Muscle layer of colon (tissue), 2 donors: ENCODE results near the gene PRDM8.

ENCODE experiments used
- H3K27ac ChIP-seq: one replicate; pipeline ENCODE4 v1.7.0; 2013; ENCODE audit warnings: low read depth, mild to moderate bottlenecking, low read length, moderate library complexity
- H3K27me3 ChIP-seq, 2 donors: one replicate each; pipeline ENCODE4 v1.7.0; 2013; ENCODE audit warnings: low read length in 2 of 2, mild to moderate bottlenecking in 2 of 2; ENCODE audit not compliant: insufficient read depth in 2 of 2, control insufficient read depth in 1 of 2
- H3K36me3 ChIP-seq: one replicate; pipeline ENCODE4 v1.7.0; 2013; ENCODE audit warnings: mild to moderate bottlenecking, low read length; ENCODE audit not compliant: insufficient read depth
- H3K4me1 ChIP-seq: one replicate; pipeline ENCODE4 v1.7.0; 2013; ENCODE audit warnings: mild to moderate bottlenecking, low read length; ENCODE audit not compliant: insufficient read depth
- H3K4me3 ChIP-seq, 2 donors: one replicate each; pipeline ENCODE4 v1.7.0; 2013; ENCODE audit warnings: low read length in 2 of 2, low read depth in 1 of 2, mild to moderate bottlenecking in 1 of 2, moderate library complexity in 1 of 2
- H3K9ac ChIP-seq: one replicate; pipeline ENCODE4 v1.7.0; 2013; ENCODE audit warnings: low read length
- H3K9me3 ChIP-seq: one replicate; pipeline ENCODE4 v1.7.0; 2013; ENCODE audit warnings: mild to moderate bottlenecking, low read length
- donor health status: abdominal sarcoma.
- donor health status: Adenocarcinoma of cecum.

The PRDM8 gene

DNA sequence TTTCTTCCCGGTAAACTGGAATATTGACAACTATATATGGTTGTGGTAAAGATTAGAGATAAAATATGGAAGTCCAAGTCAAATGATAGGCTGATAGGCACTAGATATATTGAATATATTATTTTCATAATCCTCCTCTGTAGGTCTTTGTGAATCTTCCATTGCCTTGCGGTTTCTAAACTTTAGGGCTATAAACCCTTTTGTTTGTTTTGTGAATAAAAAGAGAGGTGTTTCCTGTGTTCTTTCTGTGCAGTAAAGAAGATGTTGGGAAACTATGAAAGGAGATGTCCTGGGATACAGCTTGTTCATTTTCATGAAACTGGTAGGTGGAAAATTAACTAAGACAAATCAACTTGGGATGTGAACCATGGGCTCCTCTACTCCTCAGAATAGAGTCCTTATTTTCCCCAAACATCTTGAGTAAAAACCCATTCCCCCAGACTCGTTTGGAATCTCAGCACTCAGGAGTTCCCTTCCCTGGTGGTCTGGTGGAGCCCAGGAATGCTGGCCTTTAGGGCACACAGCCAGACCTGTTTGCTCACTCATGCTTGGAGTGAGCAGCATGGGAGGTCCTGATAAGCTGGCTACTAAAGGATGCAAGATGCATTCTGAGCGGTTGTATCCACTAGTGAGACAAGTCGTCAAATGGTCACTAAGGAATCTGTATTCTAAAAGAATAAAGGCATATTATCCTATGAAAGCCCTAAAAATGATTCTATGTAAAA lies 22.2 kb downstream of the PRDM8 start:
- no peaks in the 10 kb centered on the region for H3K4me1 ChIP-seq
- H3K9me3 ChIP-seq, result no peaks in the 10 kb centered on the region
- H3K27me3 ChIP-seq, result no peaks in the 10 kb centered on the region
- no peak overlapping the region for H3K27ac ChIP-seq
- no peaks in the 10 kb centered on the region for H3K36me3 ChIP-seq
- no peak overlapping the region for H3K9ac ChIP-seq
- H3K4me3 ChIP-seq, result no peak overlapping the region

DNA sequence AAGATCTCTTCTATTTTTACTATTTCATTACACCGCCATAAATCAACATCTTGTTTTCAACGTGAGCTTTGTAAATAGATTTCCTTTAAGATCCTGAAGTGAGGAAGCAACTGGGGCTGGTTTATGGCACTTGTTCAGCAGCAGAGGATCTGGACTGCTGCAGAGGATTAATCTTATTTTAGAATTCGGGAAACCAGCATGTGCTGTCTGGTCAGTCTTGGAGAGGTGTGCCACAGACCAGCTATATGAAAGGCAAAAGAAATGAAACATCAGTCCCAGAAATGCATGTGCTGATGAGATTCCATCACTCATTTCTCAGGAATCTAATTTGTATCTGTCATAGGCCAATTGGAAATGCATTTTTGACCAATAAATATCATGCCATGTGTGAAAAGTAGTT lies 23.4 kb downstream of the PRDM8 start:
- H3K4me1 ChIP-seq, result no peaks in the 10 kb centered on the region
- H3K4me3 ChIP-seq, result no peak overlapping the region
- H3K9me3 ChIP-seq, result no peaks in the 10 kb centered on the region
- H3K27me3 ChIP-seq, result no peaks in the 10 kb centered on the region
- H3K36me3 ChIP-seq, result no peaks in the 10 kb centered on the region
- H3K9ac ChIP-seq, result no peak overlapping the region
- no peak overlapping the region for H3K27ac ChIP-seq

DNA sequence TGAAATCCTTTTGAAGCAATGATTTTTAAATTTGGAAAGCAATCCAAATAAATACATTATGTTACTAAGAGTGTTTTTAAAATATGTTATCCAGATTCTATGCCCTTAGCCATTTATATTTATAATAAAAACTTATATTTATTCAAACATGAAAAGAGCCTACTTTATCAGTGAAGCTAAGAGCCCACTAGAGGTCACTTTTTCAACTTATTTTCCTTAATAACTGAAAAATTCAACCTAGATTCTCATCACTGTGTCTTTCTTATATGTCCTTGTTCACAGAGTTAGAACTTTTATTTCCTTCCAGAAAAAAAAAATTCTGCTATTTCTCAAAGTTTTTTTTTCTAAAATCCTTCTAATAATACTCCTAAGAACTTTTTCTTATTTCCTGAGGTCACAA lies 23.9 kb downstream of the PRDM8 start:
- Histone ChIP-seq H3K27me3 (no peaks in the 10 kb centered on the region), H3K4me3 (no peak overlapping the region), H3K9me3 (no peaks in the 10 kb centered on the region), H3K4me1 (no peaks in the 10 kb centered on the region), H3K27ac (no peak overlapping the region), H3K36me3 (no peaks in the 10 kb centered on the region), H3K9ac (no peak overlapping the region)

DNA sequence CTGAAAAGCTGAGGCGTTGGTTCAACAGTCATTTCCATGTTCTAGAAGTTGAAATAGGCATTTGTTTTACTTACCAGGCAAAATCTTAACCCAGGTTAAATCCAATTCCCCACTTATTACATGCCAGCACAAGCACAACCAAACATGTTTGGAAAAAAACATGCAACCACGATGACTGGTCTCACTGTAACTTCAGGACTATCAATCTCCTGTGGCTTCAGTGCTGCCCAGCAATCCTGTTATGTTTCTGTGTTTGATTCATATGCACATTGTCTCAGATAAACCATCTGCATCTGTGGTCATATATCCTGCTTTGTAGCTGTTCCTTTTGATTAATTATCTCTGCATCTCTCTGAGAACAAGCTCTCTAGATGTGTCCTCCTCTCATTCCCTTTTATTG lies 28.3 kb downstream of the PRDM8 start:
- Histone ChIP-seq H3K27ac (no peak overlapping the region), H3K9me3 (no peaks in the 10 kb centered on the region), H3K27me3 (no peaks in the 10 kb centered on the region), H3K4me1 (no peaks in the 10 kb centered on the region), H3K4me3 (no peak overlapping the region), H3K9ac (no peak overlapping the region), H3K36me3 (no peaks in the 10 kb centered on the region)

DNA sequence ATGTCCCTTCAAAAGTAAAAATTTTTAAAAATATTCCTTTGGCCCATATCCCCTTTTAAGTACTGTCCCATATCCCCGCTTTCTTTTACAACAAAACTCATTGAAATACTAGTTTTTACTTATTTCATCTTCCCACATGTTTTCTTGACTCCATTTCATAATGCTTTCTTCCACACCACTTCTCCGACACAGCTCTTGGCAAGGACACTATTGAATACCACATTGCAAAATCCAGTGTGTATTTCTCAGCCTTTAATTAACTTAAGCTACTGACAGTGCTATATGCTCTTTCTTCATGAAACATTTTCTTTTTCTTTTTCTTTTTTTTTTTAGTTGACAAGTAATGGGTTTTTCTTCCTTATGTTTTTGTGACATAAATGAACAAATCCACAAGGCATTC lies 28.8 kb downstream of the PRDM8 start:
- Histone ChIP-seq H3K4me1 (no peaks in the 10 kb centered on the region), H3K4me3 (no peak overlapping the region), H3K36me3 (no peaks in the 10 kb centered on the region), H3K9me3 (no peaks in the 10 kb centered on the region), H3K9ac (no peak overlapping the region), H3K27me3 (no peaks in the 10 kb centered on the region), H3K27ac (no peak overlapping the region)

DNA sequence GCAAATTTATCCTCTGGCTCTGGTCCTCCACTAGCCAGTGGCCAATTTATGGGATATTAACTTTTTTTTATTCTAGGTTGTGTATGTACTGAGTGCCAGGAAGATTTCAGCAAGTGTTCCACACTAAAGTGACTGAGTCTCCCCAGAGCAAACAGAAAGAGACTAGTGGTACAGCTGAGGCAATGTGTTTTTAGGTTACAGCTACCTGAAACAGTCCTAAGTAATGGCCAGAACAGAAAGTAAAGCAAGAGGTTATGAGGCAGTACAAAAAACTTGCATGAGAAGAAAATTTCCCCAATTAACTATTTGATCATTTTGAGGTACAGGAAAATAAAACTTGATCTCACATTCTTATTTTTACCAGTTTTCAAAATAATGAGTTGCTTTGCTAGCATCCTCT lies 31.2 kb downstream of the PRDM8 start:
- no peaks in the 10 kb centered on the region for H3K4me1 ChIP-seq
- H3K36me3 ChIP-seq, result no peaks in the 10 kb centered on the region
- H3K27me3 ChIP-seq, result no peaks in the 10 kb centered on the region
- no peak overlapping the region for H3K27ac ChIP-seq
- H3K4me3 ChIP-seq, result no peak overlapping the region
- no peak overlapping the region for H3K9ac ChIP-seq
- no peaks in the 10 kb centered on the region for H3K9me3 ChIP-seq

DNA sequence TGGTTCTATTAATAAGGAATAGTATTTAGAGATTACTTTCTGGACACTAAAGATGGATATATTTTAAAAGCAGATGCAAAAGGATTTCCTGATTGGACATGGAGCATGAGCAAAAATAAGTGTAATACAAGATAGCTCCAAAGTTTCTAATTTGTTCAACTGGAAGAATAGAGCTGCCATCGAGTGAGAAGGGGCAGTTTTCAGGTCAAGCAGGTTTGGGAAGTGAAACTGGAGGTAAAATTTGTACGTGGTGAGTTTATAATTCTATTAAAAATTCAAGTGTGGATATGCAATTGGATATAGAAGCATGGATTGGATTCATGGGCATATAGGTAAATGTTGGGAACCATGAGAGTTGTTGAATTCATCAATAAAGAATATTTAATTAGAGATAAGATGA lies 31.8 kb downstream of the PRDM8 start:
- H3K36me3 ChIP-seq, result no peaks in the 10 kb centered on the region
- H3K27me3 ChIP-seq, result no peaks in the 10 kb centered on the region
- no peak overlapping the region for H3K27ac ChIP-seq
- H3K4me3 ChIP-seq, result no peak overlapping the region
- no peaks in the 10 kb centered on the region for H3K9me3 ChIP-seq
- no peaks in the 10 kb centered on the region for H3K4me1 ChIP-seq
- H3K9ac ChIP-seq, result no peak overlapping the region

DNA sequence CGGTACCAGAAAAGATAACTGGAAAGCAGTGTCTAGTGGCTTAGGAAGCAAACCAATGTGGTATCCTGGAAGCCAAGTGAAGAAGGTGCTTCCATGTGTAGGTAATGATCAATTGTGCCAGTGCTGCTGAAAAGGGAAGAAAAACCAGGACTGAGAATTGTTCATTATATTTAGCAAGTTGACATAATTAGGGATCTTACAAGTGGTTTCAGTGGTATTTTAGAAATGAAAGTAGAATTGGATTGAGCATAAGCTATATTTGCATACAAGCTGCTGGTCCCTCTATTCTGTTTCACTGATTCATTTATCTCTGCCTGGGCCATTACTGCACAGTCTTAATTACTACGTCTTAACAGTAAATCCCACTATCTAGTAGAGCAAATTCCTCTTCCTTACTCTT lies 32.3 kb downstream of the PRDM8 start:
- H3K36me3 ChIP-seq, result no peaks in the 10 kb centered on the region
- no peaks in the 10 kb centered on the region for H3K27me3 ChIP-seq
- H3K4me1 ChIP-seq, result no peaks in the 10 kb centered on the region
- no peak overlapping the region for H3K9ac ChIP-seq
- no peak overlapping the region for H3K27ac ChIP-seq
- H3K9me3 ChIP-seq, result no peaks in the 10 kb centered on the region
- no peak overlapping the region for H3K4me3 ChIP-seq

DNA sequence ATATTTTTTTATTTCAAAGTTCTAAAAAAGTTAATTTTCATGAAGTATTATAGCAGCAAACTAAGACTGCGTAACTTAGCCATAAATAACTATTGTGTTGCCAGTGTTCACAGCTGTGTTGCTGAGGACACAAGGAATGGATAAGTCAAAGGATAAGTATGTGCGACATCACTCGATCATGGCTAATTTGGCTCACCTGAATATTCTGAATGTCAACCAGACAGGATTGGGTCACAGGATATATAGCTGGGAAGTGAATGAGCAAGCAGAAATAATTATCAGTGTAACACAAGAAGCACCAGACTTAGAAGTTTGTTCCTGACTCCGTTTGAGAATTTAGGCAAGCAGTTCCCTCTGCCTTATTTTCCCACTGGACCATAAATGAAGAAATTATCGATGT lies 33.9 kb downstream of the PRDM8 start:
- Histone ChIP-seq H3K4me3 (no peak overlapping the region), H3K9me3 (no peaks in the 10 kb centered on the region), H3K27ac (no peak overlapping the region), H3K4me1 (no peaks in the 10 kb centered on the region), H3K27me3 (no peaks in the 10 kb centered on the region), H3K36me3 (no peaks in the 10 kb centered on the region), H3K9ac (no peak overlapping the region)

DNA sequence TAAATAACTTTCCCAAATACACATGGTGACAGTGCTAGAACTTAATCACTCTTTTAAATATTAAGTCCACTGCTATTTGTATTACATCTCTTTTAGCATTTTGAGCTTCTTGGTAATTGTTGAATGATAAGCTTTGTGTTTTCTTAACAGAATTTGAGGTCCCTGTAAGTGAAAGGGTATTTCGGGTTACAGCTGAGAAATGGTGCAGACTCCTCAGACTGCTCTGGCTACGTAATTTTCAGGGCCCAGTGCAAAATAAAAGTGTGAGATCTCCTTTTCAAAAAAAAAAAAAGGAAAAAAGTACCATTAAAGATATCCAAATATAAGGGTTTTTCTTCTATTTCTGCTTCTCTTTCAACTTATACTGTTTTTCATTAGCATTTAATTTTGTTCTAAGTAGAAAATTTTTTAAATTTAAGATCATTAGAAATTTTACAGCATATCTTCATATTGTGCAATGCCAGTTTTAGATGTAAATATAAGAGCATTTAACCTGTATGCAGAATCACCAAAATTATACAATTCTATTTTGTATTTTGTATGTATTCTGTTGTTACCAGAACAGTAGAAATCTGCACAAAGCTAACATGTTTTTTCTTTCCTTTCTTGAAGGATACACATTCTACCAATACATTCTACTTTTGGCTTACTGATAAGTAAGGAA lies 35.5 kb downstream of the PRDM8 start:
- H3K4me1 ChIP-seq, result no peaks in the 10 kb centered on the region
- H3K27ac ChIP-seq, result no peak overlapping the region
- H3K27me3 ChIP-seq, result no peaks in the 10 kb centered on the region
- H3K36me3 ChIP-seq, result no peaks in the 10 kb centered on the region
- no peak overlapping the region for H3K9ac ChIP-seq
- no peaks in the 10 kb centered on the region for H3K9me3 ChIP-seq
- H3K4me3 ChIP-seq, result no peak overlapping the region

DNA sequence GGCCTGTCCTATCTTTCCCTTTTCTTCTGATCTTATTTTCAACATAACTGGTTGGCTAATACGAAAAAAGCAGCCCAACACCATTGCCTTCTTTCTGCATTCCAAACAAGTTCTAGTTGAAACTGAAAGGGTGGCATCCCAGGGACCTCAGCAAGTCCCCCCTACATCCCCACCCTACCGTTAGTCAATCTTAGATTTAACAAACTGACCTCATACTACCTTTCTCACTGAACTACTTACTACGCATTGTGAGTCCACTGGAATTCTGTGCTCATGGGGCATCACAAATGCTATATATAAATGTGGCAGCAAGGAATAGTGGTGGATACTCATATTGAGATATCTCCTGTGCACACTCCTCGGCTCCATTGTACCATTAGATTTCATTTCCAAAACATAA lies 36.1 kb downstream of the PRDM8 start:
- Histone ChIP-seq H3K9ac (no peak overlapping the region), H3K4me1 (no peaks in the 10 kb centered on the region), H3K27ac (no peak overlapping the region), H3K36me3 (no peaks in the 10 kb centered on the region), H3K9me3 (no peaks in the 10 kb centered on the region), H3K27me3 (no peaks in the 10 kb centered on the region), H3K4me3 (no peak overlapping the region)

DNA sequence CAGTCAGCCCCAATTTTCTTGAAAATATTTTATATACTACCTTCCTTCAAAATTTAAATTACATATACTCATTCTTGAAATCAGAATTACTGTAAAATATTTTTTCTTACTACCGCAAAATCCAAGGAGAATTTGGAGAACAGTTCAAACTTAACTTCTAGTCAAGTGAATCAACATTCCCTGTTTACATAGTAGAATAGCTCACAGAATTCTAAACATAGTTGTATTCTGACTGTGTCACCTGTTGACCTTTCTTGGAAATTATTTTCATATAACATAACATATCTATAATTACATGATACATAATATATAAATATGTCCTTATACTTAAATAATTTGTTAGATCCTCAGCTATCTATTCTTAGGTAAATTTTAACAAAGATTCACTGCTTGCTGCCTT lies 38.1 kb downstream of the PRDM8 start:
- no peaks in the 10 kb centered on the region for H3K9me3 ChIP-seq
- no peaks in the 10 kb centered on the region for H3K27me3 ChIP-seq

More for the DNA sequence above, 38.1 kb downstream of the PRDM8 start:
- Histone ChIP-seq H3K36me3 (no peaks in the 10 kb centered on the region), H3K4me3 (no peak overlapping the region), H3K27ac (no peak overlapping the region), H3K9ac (no peak overlapping the region), H3K4me1 (no peaks in the 10 kb centered on the region)
